Psoas muscle (tissue), 8 donors: ENCODE results near the gene TP53BP1. TPM values are rescaled to one million over a fixed set of nuclear protein-coding genes. Genes with fewer than 3 reads are reported as not detected.

ENCODE experiments used
- ATAC-seq, 4 donors: fragments of 200-7000 bp; cut with Tn5 transposase; one replicate each; pipeline ENCODE4 v1.9.1; 2020; ENCODE audit warnings: moderate library complexity in 3 of 4, mild to moderate bottlenecking in 2 of 4
- DNase-seq, 2 donors: peaks; one replicate each; pipeline ENCODE4 v3.0.0-alpha.2; 2020
- H3K27ac ChIP-seq: fragments of 200-600 bp; one replicate; pipeline ENCODE4 v1.8.0; 2022
- H3K27me3 ChIP-seq, 3 donors: fragments of 200-600 bp in 1 of 3; one replicate each; pipeline versions ENCODE4 v1.6.1 to v1.8.0; 2013 to 2022; ENCODE audit warnings: low read length in 2 of 3, mild to moderate bottlenecking in 2 of 3, moderate library complexity in 1 of 3; ENCODE audit not compliant: insufficient read depth in 3 of 3
- H3K36me3 ChIP-seq, 2 donors: fragments of 200-600 bp in 1 of 2; one replicate each; pipeline versions ENCODE4 v1.6.1 to v1.8.0; 2013 to 2022; ENCODE audit warnings: low read depth in 1 of 2, mild to moderate bottlenecking in 1 of 2, moderate library complexity in 1 of 2; ENCODE audit not compliant: insufficient read depth in 1 of 2
- H3K4me1 ChIP-seq: fragments of 200-600 bp; one replicate; pipeline ENCODE4 v1.8.0; 2022
- H3K4me3 ChIP-seq: fragments of 200-600 bp; one replicate; pipeline ENCODE4 v1.8.0; 2022; ENCODE audit warnings: mild to moderate bottlenecking
- H3K9me3 ChIP-seq: fragments of 200-600 bp; one replicate; pipeline ENCODE4 v1.8.0; 2022
- WGBS, 3 donors: extraction: QIAGEN DNeasy Blood & Tissue Kit; methylation state at CpG; one replicate each; pipeline versions ENCODE4 v1.1.6 to v1.1.7; 2013; 5-methylcytosine and 5-hydroxymethylcytosine counted together
- intact Hi-C, 2 donors: fragments of 100-400 bp; cut with DNase I; formaldehyde crosslinking; loops; one replicate each; pipeline versions ENCODE4 v1.11.0 to v1.14.2; 2022
- polyA plus RNA-seq, 3 donors: library from polyadenylated mRNA; stranded (reverse); fragments of 200-250 nt; gene quantifications; one replicate each; pipeline ENCODE4 v1.2.3, GENCODE V29; 2013
- total RNA-seq, 4 donors: library from RNA; stranded (reverse); fragmentation: NEBNext Ultra II Directional in 2 of 4; extraction: Animal tissue kit (Norgen Biotek cat#: 25700) in 2 of 4; gene quantifications; one replicate each; pipeline versions ENCODE4 v1.2.1 to v1.2.4, GENCODE V29; 2021 to 2023
- TF ChIP-seq, protein P1 (sequence below): fragments of 200-600 bp; IDR thresholded peaks from one replicate; pipeline ENCODE4 v1.8.0; 2022; ENCODE audit warnings: antibody characterized with exemption
- donor health status: healthy with polysubstance abuse.
- donor health status: DM: no; HTN: no; CAD: no; lungs with moderate emphysema.
- donor health status: Bipolar disorder and iron deficiency.
- donor health status: healthy.
- donor health status: DM: yes; HTN: yes; CAD: no.
- donor health status: DM: no; HTN: no; CAD: no.
- donor health status: DM: no; HTN: no; CAD: no.
- donor health status: DM: yes; HTN: yes; CAD: no.

Gene TP53BP1
- total and polyA plus RNA-seq, 7 donors, result 7.4 to 31.3 (median 13.9) TPM

DNA sequence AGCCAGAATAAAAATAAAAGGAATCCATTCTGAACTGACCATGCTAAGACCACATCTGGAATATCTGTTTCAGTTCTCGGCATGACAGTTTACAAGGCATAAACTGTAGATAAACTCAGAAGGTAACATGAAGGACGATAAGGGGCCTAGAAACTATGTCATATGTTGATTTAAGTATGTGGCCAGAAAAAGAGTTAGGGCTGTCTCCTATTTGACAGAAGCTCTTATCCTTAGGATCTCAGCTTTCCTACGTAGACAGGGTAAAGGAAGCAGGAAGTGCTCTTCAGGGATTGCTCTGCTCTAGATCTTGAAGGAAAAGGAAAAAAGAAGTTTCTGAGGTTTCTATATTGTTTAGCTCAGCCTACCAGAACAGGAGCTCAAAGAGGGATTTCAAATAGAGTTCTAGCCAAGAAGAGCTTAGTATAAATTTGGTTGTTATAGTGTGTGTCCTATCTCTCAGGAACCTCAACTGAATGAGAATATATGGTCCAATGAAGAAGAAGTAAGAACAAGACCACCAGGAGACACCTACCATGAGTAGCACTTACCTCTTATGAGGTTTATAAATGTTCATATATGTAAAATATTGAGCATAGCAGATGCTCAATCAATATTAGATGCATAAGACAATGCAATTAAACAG is 59.2 kb downstream of the TP53BP1 start:
- H3K4me3 ChIP-seq, result no peak overlapping the region
- H3K27ac ChIP-seq, result no peak overlapping the region
- WGBS, 3 donors, result 87 to 90% (median 88%) methylated on average over 3 of the region's 3 CpGs
- no peak for DNase-seq
- H3K36me3 ChIP-seq, result peaks cover 6 to 87% of the 10 kb centered on the region in 2 donors
- intact Hi-C loops, result no loop called here
- no peak for ATAC-seq
- H3K4me1 ChIP-seq, result no peaks in the 10 kb centered on the region
- H3K27me3 ChIP-seq, result no peaks in the 10 kb centered on the region
- H3K9me3 ChIP-seq, result no peaks in the 10 kb centered on the region
- TF ChIP-seq, protein P1, sequence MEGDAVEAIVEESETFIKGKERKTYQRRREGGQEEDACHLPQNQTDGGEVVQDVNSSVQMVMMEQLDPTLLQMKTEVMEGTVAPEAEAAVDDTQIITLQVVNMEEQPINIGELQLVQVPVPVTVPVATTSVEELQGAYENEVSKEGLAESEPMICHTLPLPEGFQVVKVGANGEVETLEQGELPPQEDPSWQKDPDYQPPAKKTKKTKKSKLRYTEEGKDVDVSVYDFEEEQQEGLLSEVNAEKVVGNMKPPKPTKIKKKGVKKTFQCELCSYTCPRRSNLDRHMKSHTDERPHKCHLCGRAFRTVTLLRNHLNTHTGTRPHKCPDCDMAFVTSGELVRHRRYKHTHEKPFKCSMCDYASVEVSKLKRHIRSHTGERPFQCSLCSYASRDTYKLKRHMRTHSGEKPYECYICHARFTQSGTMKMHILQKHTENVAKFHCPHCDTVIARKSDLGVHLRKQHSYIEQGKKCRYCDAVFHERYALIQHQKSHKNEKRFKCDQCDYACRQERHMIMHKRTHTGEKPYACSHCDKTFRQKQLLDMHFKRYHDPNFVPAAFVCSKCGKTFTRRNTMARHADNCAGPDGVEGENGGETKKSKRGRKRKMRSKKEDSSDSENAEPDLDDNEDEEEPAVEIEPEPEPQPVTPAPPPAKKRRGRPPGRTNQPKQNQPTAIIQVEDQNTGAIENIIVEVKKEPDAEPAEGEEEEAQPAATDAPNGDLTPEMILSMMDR, result no peak

DNA sequence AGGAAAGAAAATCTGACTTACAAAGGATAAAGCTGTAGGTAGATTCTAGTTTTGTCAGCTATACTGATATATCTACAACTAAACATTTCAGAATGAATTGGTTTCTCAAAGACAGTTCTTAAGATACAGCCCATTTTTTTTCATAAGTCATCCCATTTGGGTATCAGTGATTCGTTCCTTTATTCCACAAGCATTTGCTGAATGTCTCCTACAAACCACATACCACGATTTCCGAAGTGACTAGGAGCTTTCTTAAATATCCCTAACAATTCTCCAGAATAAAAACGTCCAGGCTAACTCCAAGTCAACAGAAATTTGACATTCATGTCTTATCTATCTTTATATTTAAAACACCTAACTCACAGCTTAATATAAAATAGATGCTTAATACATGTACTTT is 59.8 kb downstream of the TP53BP1 start:
- Histone ChIP-seq H3K27me3 (no peaks in the 10 kb centered on the region), H3K4me3 (no peak overlapping the region), H3K27ac (no peak overlapping the region), H3K4me1 (no peaks in the 10 kb centered on the region), H3K9me3 (no peaks in the 10 kb centered on the region), H3K36me3 (peaks cover 6 to 85% of the 10 kb centered on the region in 2 donors)
- intact Hi-C loops, result no loop called here
- 85 to 88% (median 87%) methylated on average over 4 of the region's 4 CpGs for WGBS, 3 donors
- ATAC-seq (no peak), DNase-seq (no peak)
- TF ChIP-seq, protein P1, result no peak

GRCh38 chr15:43429687-43430086 is 63.3 kb downstream of the TP53BP1 start:
- Histone ChIP-seq H3K4me1 (no peaks in the 10 kb centered on the region), H3K27me3 (no peaks in the 10 kb centered on the region), H3K4me3 (no peak overlapping the region), H3K9me3 (no peaks in the 10 kb centered on the region), H3K36me3 (peaks cover 4 to 86% of the 10 kb centered on the region in 2 donors), H3K27ac (no peak overlapping the region)
- TF ChIP-seq, protein P1, result no peak
- intact Hi-C loops, result no loop called here
- ATAC-seq, result no peak
- WGBS, 3 donors, result 60 to 74% (median 73%) methylated on average over 3 of the region's 3 CpGs
- no peak for DNase-seq

DNA sequence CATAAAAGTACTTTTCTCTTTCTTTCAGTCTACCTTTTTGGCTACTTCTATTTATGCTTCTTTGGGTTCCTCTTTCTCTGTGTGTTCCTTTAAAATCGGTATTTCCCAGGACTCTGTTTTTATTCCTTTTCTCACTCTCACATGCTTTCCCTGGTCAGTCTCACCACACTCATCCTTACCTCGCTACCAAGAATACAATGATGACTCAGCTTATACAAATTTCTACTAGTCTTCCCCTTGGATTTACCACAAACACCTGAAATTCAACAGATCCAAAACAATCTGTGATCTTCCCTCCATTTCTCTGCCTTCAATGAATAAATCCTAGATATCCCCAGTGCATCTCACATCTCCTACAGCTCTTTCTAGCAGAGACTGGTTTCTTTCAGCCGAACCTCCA is 69.2 kb downstream of the TP53BP1 start:
- Histone ChIP-seq H3K9me3 (no peaks in the 10 kb centered on the region), H3K4me1 (no peaks in the 10 kb centered on the region), H3K36me3 (peaks cover 3 to 79% of the 10 kb centered on the region in 2 donors), H3K27ac (no peak overlapping the region), H3K4me3 (no peak overlapping the region), H3K27me3 (no peaks in the 10 kb centered on the region)
- DNase-seq, result no peak
- TF ChIP-seq, protein P1, result no peak
- no peak for ATAC-seq
- intact Hi-C loops, result no loop called here
- WGBS, 3 donors, result 96 to 100% (median 98%) methylated on average over 3 of the region's 3 CpGs

GRCh38 chr15:43420876-43421275 is 72.1 kb downstream of the TP53BP1 start:
- ATAC-seq, result peak in 1 of 4 donors; percentile 39
- TF ChIP-seq, protein P1, result no peak
- no peak overlapping the region for H3K4me3 ChIP-seq
- no peak for DNase-seq
- no peaks in the 10 kb centered on the region for H3K4me1 ChIP-seq
- peaks cover 6 to 75% of the 10 kb centered on the region in 2 donors for H3K36me3 ChIP-seq
- no peak overlapping the region for H3K27ac ChIP-seq
- H3K27me3 ChIP-seq, result no peaks in the 10 kb centered on the region
- 96 to 98% (median 96%) methylated on average over 7 of the region's 7 CpGs for WGBS, 3 donors
- H3K9me3 ChIP-seq, result no peaks in the 10 kb centered on the region
- intact Hi-C loops, result no loop called here
